PC-9 (cell line): ENCODE measurements around the gene ZNF80. TPM values are rescaled to one million over a fixed set of nuclear protein-coding genes. Genes with fewer than 3 reads are reported as not detected.
"Not testable (repeated sequence)": the region's sequence is repeated elsewhere in the genome, so short reads cannot be mapped to it uniquely, and the experiment has no call there.

Experiments used
- BruUV-seq: library from RNA; stranded (reverse); fragments of 400-500 nt; replicated peaks from 2 replicates; lab custom pipeline; 2021; lab: Mats Ljungman, UMichigan
- CTCF ChIA-PET: fragments of 300-600 bp; sonication (Branson Sonifier 250); formaldehyde crosslinking; loops from one replicate; lab custom pipeline; 2022; ENCODE audit warnings: antibody characterized with exemption; lab: Charles Lee
- POLR2A ChIA-PET: fragments of 300-600 bp; sonication (Branson Sonifier 250); formaldehyde crosslinking; loops from one replicate; lab custom pipeline; 2022; ENCODE audit warnings: antibody characterized with exemption; ENCODE audit not compliant: unreplicated experiment; lab: Charles Lee
- DNase-seq, 2 experiments: peaks; one replicate each; pipeline versions ENCODE4 v3.0.0 to v3.0.0-alpha.2; 2015 to 2022; ENCODE audit warnings: mixed read lengths in 1 of 2
- H2AFZ ChIP-seq: fragments of 200-600 bp; sonication (generic); 2 replicates; pipeline ENCODE4 v1.8.1; 2017; ENCODE audit warnings: antibody characterized with exemption
- H3F3A ChIP-seq: fragments of 200-600 bp; sonication (generic); 2 replicates; pipeline ENCODE4 v1.8.1; 2017; ENCODE audit warnings: antibody characterized with exemption, mild to moderate bottlenecking, low read depth; ENCODE audit not compliant: insufficient read depth
- H3K27ac ChIP-seq: fragments of 200-600 bp; sonication (generic); 2 replicates; pipeline ENCODE4 v1.6.1; 2016; ENCODE audit warnings: mixed run types
- H3K27me3 ChIP-seq: fragments of 200-600 bp; sonication (generic); 2 replicates; pipeline ENCODE4 v1.6.1; 2016; ENCODE audit warnings: low read depth, mixed run types; ENCODE audit not compliant: insufficient read depth
- H3K36me3 ChIP-seq: fragments of 200-600 bp; sonication (generic); 2 replicates; pipeline ENCODE4 v1.6.1; 2016; ENCODE audit warnings: low read depth, mixed run types
- H3K4me1 ChIP-seq: fragments of 200-600 bp; sonication (generic); replicated peaks from 2 replicates; pipeline ENCODE4 v1.6.1; 2016; ENCODE audit warnings: mixed run types; ENCODE audit not compliant: insufficient read depth
- H3K4me2 ChIP-seq: fragments of 200-600 bp; sonication (generic); 2 replicates; pipeline ENCODE4 v1.6.1; 2017; ENCODE audit warnings: mixed run types
- H3K4me3 ChIP-seq: fragments of 200-600 bp; sonication (generic); 2 replicates; pipeline ENCODE4 v1.6.1; 2016; ENCODE audit warnings: mixed run types
- H3K79me2 ChIP-seq: fragments of 200-600 bp; sonication (generic); 2 replicates; pipeline ENCODE4 v1.6.1; 2017; ENCODE audit warnings: low read depth, mixed run types
- H3K9me2 ChIP-seq: fragments of 200-600 bp; sonication (generic); 2 replicates; pipeline ENCODE4 v1.8.1; 2017; ENCODE audit warnings: mild to moderate bottlenecking; ENCODE audit not compliant: insufficient read depth
- H3K9me3 ChIP-seq: fragments of 200-600 bp; sonication (generic); 2 replicates; pipeline ENCODE4 v1.8.1; 2016; ENCODE audit warnings: low read depth; ENCODE audit not compliant: insufficient read depth
- H4K20me1 ChIP-seq: fragments of 200-600 bp; sonication (generic); 2 replicates; pipeline ENCODE4 v1.8.1; 2017; ENCODE audit not compliant: insufficient read depth
- EZH2 ChIP-seq: fragments of 200-600 bp; sonication (generic); IDR thresholded peaks from 2 replicates; pipeline ENCODE4 v1.8.0; 2017; ENCODE audit warnings: antibody characterized with exemption, low read depth
- intact Hi-C: fragments of 100-400 bp; cut with micrococcal nuclease; formaldehyde crosslinking; loops from one replicate; pipeline ENCODE4 v1.10.0; 2022; ENCODE audit not compliant: unreplicated experiment
- total RNA-seq: library from RNA; stranded (reverse); gene quantifications from 2 replicates; pipeline ENCODE4 v1.2.3, GENCODE V29; 2021
- TF ChIP-seq, protein P1 (sequence below): fragments of 200-600 bp; sonication (generic); conservative IDR thresholded peaks from 2 replicates; pipeline ENCODE4 v1.6.1; 2017; ENCODE audit warnings: mixed run types, antibody characterized with exemption, mild to moderate bottlenecking, moderate library complexity

ZNF80 gene
- total RNA-seq, 1 experiment from 2014 or later = not detected

DNA sequence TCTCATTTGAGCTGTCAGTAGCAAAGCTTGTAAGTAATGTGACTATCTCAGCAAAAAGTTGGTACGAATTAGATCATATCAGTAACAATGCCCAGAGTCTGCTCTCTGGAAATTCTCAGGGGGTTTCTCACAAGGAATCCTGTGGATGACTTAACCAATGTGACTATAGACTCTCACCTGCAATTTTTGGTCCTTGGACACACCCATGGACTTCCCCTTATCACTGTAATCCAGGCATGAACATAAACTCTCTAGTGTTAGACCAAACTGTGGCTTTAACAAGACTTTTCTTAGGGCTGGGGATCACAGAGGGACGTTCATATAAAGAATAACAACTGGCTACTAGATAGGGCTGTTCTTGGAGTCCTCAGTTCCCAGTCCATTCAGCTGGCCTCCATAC lies 3.9 kb upstream of the ZNF80 start:
- Histone ChIP-seq H3K79me2 (no peaks in the 10 kb centered on the region), H3K9me3 (no peaks in the 10 kb centered on the region), H3K27ac (no peak overlapping the region), H3K4me1 (no peaks in the 10 kb centered on the region), H3K36me3 (no peaks in the 10 kb centered on the region), H4K20me1 (no peaks in the 10 kb centered on the region), H3K4me2 (no peak overlapping the region), H3F3A (no peaks in the 10 kb centered on the region), H3K27me3 (0 out of 2 replicates have a peak, but pooled peaks cover 3% of the 10 kb centered on the region), H2AFZ (no peak overlapping the region), H3K9me2 (no peaks in the 10 kb centered on the region), H3K4me3 (no peak overlapping the region)
- DNase-seq = no peak
- ChIA-PET POLR2A (interaction anchor here (0.9 kb wide), 1 partner anchor 19 kb away, joined by 3 read pairs; no protein-coding TSS in a partner anchor), CTCF (no interaction called here)
- intact Hi-C loops = no loop called here
- TF ChIP-seq, protein P1, sequence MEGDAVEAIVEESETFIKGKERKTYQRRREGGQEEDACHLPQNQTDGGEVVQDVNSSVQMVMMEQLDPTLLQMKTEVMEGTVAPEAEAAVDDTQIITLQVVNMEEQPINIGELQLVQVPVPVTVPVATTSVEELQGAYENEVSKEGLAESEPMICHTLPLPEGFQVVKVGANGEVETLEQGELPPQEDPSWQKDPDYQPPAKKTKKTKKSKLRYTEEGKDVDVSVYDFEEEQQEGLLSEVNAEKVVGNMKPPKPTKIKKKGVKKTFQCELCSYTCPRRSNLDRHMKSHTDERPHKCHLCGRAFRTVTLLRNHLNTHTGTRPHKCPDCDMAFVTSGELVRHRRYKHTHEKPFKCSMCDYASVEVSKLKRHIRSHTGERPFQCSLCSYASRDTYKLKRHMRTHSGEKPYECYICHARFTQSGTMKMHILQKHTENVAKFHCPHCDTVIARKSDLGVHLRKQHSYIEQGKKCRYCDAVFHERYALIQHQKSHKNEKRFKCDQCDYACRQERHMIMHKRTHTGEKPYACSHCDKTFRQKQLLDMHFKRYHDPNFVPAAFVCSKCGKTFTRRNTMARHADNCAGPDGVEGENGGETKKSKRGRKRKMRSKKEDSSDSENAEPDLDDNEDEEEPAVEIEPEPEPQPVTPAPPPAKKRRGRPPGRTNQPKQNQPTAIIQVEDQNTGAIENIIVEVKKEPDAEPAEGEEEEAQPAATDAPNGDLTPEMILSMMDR = no peak
- TF ChIP-seq EZH2 = no peak
- BruUV-seq = no TSS peak

DNA sequence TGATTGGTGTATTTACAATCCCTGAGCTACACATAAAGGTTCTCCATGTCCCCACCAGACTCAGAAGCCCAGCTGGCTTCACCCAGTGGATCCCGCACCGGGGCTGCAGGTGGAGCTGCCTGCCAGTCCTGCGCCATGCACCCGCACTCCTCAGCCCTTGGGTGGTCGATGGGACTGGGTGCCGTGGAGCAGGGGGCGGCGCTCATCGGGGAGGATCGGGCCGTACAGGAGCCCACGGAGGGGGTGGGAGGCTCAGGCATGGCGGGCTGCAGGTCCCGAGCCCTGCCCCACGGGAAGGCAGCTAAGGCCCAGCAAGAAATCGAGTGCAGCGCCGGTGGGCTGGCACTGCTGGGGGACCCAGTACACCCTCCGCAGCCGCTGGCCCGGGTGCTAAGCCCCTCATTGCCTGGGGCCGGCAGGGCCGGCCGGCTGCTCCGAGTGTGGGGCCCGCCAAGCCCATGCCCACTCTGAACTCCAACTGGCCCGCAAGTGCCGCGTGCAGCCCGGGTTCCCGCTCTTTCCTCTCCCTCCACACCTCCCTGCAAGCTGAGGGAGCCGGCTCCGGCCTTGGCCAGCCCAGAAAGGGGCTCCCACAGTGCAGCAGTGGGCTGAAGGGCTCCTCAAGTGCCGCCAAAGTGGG lies 888 bp upstream of the ZNF80 start:
- not testable (repeated sequence) for H4K20me1 ChIP-seq, H3F3A ChIP-seq

DNA sequence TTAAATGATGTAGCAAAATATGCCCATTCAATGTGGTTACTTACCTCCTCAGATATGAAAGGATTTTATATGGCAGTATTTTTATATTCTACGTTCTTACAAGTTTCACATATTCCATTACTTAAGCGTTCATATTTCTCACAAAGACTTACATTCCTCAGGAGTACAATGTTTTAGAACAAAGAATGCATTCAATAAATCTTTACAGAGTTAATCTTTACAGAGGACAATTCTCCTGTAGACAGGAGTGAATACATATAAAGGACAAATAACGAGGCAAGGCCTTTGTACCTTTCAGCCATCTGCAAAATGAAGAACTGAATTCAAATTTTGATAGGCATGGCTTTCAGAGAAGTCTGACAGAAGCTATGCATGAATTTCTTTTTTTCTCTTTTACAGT lies 1.9 kb downstream of the ZNF80 start:
- H3K9me3 ChIP-seq = no peaks in the 10 kb centered on the region
- no peak overlapping the region for H3K4me2 ChIP-seq
- H2AFZ ChIP-seq = no peak overlapping the region
- H3K79me2 ChIP-seq = no peaks in the 10 kb centered on the region
- no peaks in the 10 kb centered on the region for H3K4me1 ChIP-seq
- BruUV-seq = no TSS peak
- H3F3A ChIP-seq = no peaks in the 10 kb centered on the region
- no peak overlapping the region for H3K4me3 ChIP-seq
- no peaks in the 10 kb centered on the region for H4K20me1 ChIP-seq
- intact Hi-C loops = no loop called here
- DNase-seq = no peak
- POLR2A ChIA-PET = no interaction called here
- 0 out of 2 replicates have a peak, but pooled peaks cover 3% of the 10 kb centered on the region for H3K27me3 ChIP-seq
- H3K36me3 ChIP-seq = no peaks in the 10 kb centered on the region
- no peaks in the 10 kb centered on the region for H3K9me2 ChIP-seq
- TF ChIP-seq, protein P1 = no peak
- TF ChIP-seq EZH2 = no peak
- CTCF ChIA-PET = no interaction called here
- no peak overlapping the region for H3K27ac ChIP-seq

More for the DNA sequence above, 888 bp upstream of the ZNF80 start:
- H3K36me3 ChIP-seq, BruUV-seq, CTCF ChIA-PET, H3K9me3 ChIP-seq, intact Hi-C loops, H3K4me3 ChIP-seq, DNase-seq, H3K27me3 ChIP-seq, H3K4me1 ChIP-seq, H2AFZ ChIP-seq, H3K4me2 ChIP-seq, H3K27ac ChIP-seq, H3K79me2 ChIP-seq, H3K9me2 ChIP-seq: not testable (repeated sequence)
- POLR2A ChIA-PET = interaction anchor here (0.6 kb wide), 1 partner anchor 1611 kb away, joined by 6 read pairs; no protein-coding TSS in a partner anchor

DNA sequence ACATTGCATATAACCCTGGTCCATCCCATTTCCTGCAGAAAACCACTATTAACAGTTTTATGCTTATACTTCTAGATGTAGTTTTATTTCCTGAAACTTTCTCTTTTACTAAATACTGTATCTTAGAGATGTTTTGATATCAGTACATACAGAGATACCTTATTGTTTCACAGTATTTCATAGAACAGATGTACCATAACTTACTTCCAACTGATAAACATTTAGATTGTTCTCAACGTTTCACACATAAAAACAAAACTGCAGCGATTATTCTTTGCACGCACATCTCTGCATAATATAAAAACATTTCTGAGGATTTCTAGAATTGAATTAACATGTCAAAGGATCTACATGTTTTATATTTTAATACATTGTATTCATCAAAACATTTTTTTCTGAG lies 2.6 kb downstream of the ZNF80 start:
- ChIA-PET CTCF (no interaction called here), POLR2A (no interaction called here)
- H3K79me2 ChIP-seq = no peaks in the 10 kb centered on the region
- H3K27ac ChIP-seq = no peak overlapping the region
- H3F3A ChIP-seq = no peaks in the 10 kb centered on the region
- 0 out of 2 replicates have a peak, but pooled peaks cover 3% of the 10 kb centered on the region for H3K27me3 ChIP-seq
- intact Hi-C loops = no loop called here
- BruUV-seq = no TSS peak
- no peak for TF ChIP-seq EZH2
- TF ChIP-seq, protein P1 = no peak
- H3K4me3 ChIP-seq = no peak overlapping the region
- H3K4me2 ChIP-seq = no peak overlapping the region
- no peak for DNase-seq
- no peaks in the 10 kb centered on the region for H3K9me2 ChIP-seq
- no peaks in the 10 kb centered on the region for H3K36me3 ChIP-seq
- H3K4me1 ChIP-seq = no peaks in the 10 kb centered on the region
- no peak overlapping the region for H2AFZ ChIP-seq
- no peaks in the 10 kb centered on the region for H4K20me1 ChIP-seq
- no peaks in the 10 kb centered on the region for H3K9me3 ChIP-seq
